HEK293 (cell line): ENCODE results near the gene PARK7.

ENCODE experiments used
- EGR2 ChIP-seq: fragments of 450-650 bp; formaldehyde crosslinking; IDR thresholded peaks from 2 replicates; pipeline ENCODE4 v1.5.1; 2016; ENCODE audit warnings: low read depth, missing biosample characterization, missing genetic modification characterization
- HOXD13 ChIP-seq: sonication (generic); formaldehyde crosslinking; IDR thresholded peaks from 2 replicates; pipeline ENCODE4 v1.8.0; 2022; ENCODE audit warnings: missing genetic modification reagents, borderline replicate concordance
- IKZF3 ChIP-seq: fragments of 450-650 bp; IDR thresholded peaks from 2 replicates; pipeline ENCODE4 v1.5.0; 2018; ENCODE audit warnings: missing biosample characterization, mild to moderate bottlenecking, missing genetic modification characterization, moderate library complexity
- MEIS1 ChIP-seq: sonication (generic); formaldehyde crosslinking; IDR thresholded peaks from 2 replicates; pipeline ENCODE4 v1.8.1; 2022; ENCODE audit warnings: missing genetic modification reagents, mild to moderate bottlenecking, borderline replicate concordance
- PRDM1 ChIP-seq: fragments of 450-650 bp; formaldehyde crosslinking; IDR thresholded peaks from 2 replicates; pipeline ENCODE4; 2016; ENCODE audit warnings: missing biosample characterization, missing genetic modification characterization
- SCRT1 ChIP-seq: fragments of 450-650 bp; formaldehyde crosslinking; IDR thresholded peaks from 2 replicates; pipeline ENCODE4 v1.5.1; 2016; ENCODE audit warnings: missing biosample characterization, missing genetic modification characterization, borderline replicate concordance
- YY2 ChIP-seq: fragments of 450-650 bp; formaldehyde crosslinking; IDR thresholded peaks from 2 replicates; pipeline ENCODE4 v1.5.1; 2016; ENCODE audit warnings: missing biosample characterization, missing genetic modification characterization
- ZBTB1 ChIP-seq: fragments of 450-650 bp; formaldehyde crosslinking; IDR thresholded peaks from 2 replicates; pipeline ENCODE4 v1.5.1; 2016; ENCODE audit warnings: missing biosample characterization, missing genetic modification characterization
- ZFHX2 ChIP-seq: fragments of 450-650 bp; formaldehyde crosslinking; conservative IDR thresholded peaks from 2 replicates; pipeline ENCODE4 v1.5.1; 2016; ENCODE audit warnings: missing biosample characterization, missing genetic modification characterization
- ZFP37 ChIP-seq: fragments of 450-650 bp; formaldehyde crosslinking; IDR thresholded peaks from 2 replicates; pipeline ENCODE4 v1.5.1; 2016; ENCODE audit warnings: missing biosample characterization, missing genetic modification characterization
- ZFP69B ChIP-seq: fragments of 450-650 bp; formaldehyde crosslinking; IDR thresholded peaks from 2 replicates; pipeline ENCODE4 v1.5.1; 2016; ENCODE audit warnings: missing biosample characterization, missing genetic modification characterization
- ZNF133 ChIP-seq: fragments of 450-650 bp; formaldehyde crosslinking; IDR thresholded peaks from 2 replicates; pipeline ENCODE4 v1.5.1; 2016; ENCODE audit warnings: missing biosample characterization, missing genetic modification characterization
- ZNF16 ChIP-seq: fragments of 450-650 bp; formaldehyde crosslinking; IDR thresholded peaks from 2 replicates; pipeline ENCODE4 v1.5.1; 2016; ENCODE audit warnings: low read depth, missing biosample characterization, missing genetic modification characterization
- ZNF248 ChIP-seq: fragments of 450-650 bp; formaldehyde crosslinking; IDR thresholded peaks from 2 replicates; pipeline ENCODE4 v1.5.1; 2017; ENCODE audit warnings: missing biosample characterization, missing genetic modification characterization
- ZNF274 ChIP-seq, 2 experiments: fragments of 200-500 bp in 1 of 2; fragments of 450-650 bp in 1 of 2; sonication (Bioruptor generic) in 1 of 2; formaldehyde crosslinking in 1 of 2; IDR thresholded peaks; 2 replicates each; pipeline versions ENCODE4 v1.5.1 to v1.6.1; 2014 to 2016; ENCODE audit warnings: borderline replicate concordance in 1 of 2, inconsistent platforms in 1 of 2, low read length in 1 of 2, missing biosample characterization in 1 of 2, missing genetic modification characterization in 1 of 2
- ZNF48 ChIP-seq: fragments of 450-650 bp; formaldehyde crosslinking; IDR thresholded peaks from 2 replicates; pipeline ENCODE4 v1.5.1; 2016; ENCODE audit warnings: missing biosample characterization, missing genetic modification characterization
- ZNF513 ChIP-seq: fragments of 450-650 bp; IDR thresholded peaks from 2 replicates; pipeline ENCODE4 v1.5.1; 2018; ENCODE audit warnings: missing biosample characterization, missing genetic modification characterization
- ZNF544 ChIP-seq: fragments of 450-650 bp; formaldehyde crosslinking; IDR thresholded peaks from 2 replicates; pipeline ENCODE4 v1.5.0; 2017; ENCODE audit warnings: missing biosample characterization, missing genetic modification characterization
- ZNF549 ChIP-seq: fragments of 450-650 bp; IDR thresholded peaks from 2 replicates; pipeline ENCODE4 v1.5.1; 2018; ENCODE audit warnings: missing biosample characterization, missing genetic modification characterization, mild to moderate bottlenecking, inconsistent platforms, moderate library complexity
- ZNF629 ChIP-seq: fragments of 450-650 bp; formaldehyde crosslinking; IDR thresholded peaks from 2 replicates; pipeline ENCODE4 v1.5.1; 2017; ENCODE audit warnings: missing biosample characterization, missing genetic modification characterization
- ZNF701 ChIP-seq: fragments of 450-650 bp; formaldehyde crosslinking; IDR thresholded peaks from 2 replicates; pipeline ENCODE4 v1.5.1; 2016; ENCODE audit warnings: missing biosample characterization, missing genetic modification characterization
- ZNF707 ChIP-seq: fragments of 450-650 bp; formaldehyde crosslinking; IDR thresholded peaks from 2 replicates; pipeline ENCODE4 v1.5.1; 2016; ENCODE audit warnings: missing biosample characterization, missing genetic modification characterization
- ZNF76 ChIP-seq: fragments of 450-650 bp; formaldehyde crosslinking; IDR thresholded peaks from 2 replicates; pipeline ENCODE4; 2016; ENCODE audit warnings: low read depth, missing biosample characterization, missing genetic modification characterization, borderline replicate concordance
- ZSCAN30 ChIP-seq: fragments of 450-650 bp; IDR thresholded peaks from 2 replicates; pipeline ENCODE4 v1.5.1; 2018; ENCODE audit warnings: missing biosample characterization, mild to moderate bottlenecking, missing genetic modification characterization, moderate library complexity
- ZXDB ChIP-seq: fragments of 450-650 bp; formaldehyde crosslinking; IDR thresholded peaks from 2 replicates; pipeline ENCODE4 v1.5.1; 2016; ENCODE audit warnings: missing biosample characterization, missing genetic modification characterization
- TF ChIP-seq, protein P1 (sequence below): sonication (generic); formaldehyde crosslinking; IDR thresholded peaks from 2 replicates; pipeline ENCODE4 v1.8.1; 2022; ENCODE audit warnings: mild to moderate bottlenecking, moderate library complexity, missing genetic modification reagents
- TF ChIP-seq, protein P2 (sequence below): fragments of 450-650 bp; formaldehyde crosslinking; IDR thresholded peaks from 2 replicates; pipeline ENCODE4 v1.5.1; 2016; ENCODE audit warnings: missing biosample characterization, missing genetic modification characterization, borderline replicate concordance
- TF ChIP-seq, protein P3 (sequence below): fragments of 450-650 bp; formaldehyde crosslinking; IDR thresholded peaks from 2 replicates; pipeline ENCODE4 v1.5.1; 2016; ENCODE audit warnings: missing biosample characterization, missing genetic modification characterization
- TF ChIP-seq, protein P4 (sequence below): IDR thresholded peaks from 2 replicates; pipeline ENCODE4 v1.6.1; 2011; ENCODE audit warnings: mild to moderate bottlenecking, low read depth, low read length, borderline replicate concordance

Gene PARK7

DNA sequence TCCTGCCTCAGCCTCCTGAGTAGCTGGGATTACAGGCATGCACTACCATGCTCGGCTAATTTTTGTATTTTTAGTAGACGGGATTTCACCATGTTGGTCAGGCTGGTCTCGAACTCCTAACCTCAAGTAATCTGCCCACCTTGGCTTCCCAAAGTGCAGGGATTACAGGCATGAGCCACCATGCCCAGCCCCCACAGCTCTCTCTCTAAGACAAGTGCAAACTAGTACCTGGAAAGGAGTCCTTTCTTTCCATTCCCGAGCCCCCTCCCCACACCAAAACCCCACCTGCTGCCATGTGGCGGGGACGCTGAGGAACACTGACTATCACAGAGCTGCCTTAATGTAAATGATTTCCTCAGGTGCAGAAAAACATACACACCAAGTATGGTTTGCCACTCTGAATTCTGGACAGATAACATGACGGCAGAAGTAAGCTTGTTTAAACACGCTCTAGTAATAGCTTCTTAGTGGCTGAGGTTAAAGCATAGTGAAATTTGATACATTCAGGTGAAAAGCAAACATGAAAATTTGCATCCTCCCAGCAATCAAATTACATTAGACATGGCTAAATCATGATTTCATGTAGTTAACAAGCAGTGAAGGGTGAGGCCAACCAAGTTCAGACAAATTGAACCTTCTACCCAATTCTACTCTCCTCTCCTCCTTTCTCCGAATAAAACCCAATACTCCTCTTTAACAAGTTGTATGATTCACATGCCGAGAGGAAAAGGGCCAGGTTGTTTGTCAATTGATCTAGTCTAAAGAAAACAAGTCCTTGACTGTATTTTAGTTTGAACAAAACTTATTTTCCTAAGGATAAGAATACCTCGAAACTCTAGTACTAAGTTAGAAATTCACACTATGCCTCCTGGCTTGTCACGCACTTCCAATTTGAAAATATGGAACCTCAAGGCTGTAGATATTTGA, 44.8 kb downstream of the PARK7 start (continued):
- TF ChIP-seq ZSCAN30 (tag by site-specific recombination) (no peak), ZNF133 (tag by site-specific recombination) (no peak), EGR2 (no peak), ZNF248 (tag by site-specific recombination) (no peak), ZFP37 (tag by site-specific recombination) (no peak), ZNF549 (tag by site-specific recombination) (no peak), ZNF707 (no peak), ZXDB (0 out of 2 replicates have a peak, but pooled peaks have one; percentile 44), ZNF701 (no peak), ZNF629 (tag by site-specific recombination) (peak; percentile 89), PRDM1 (peak; percentile 79), ZNF16 (tag by site-specific recombination) (no peak), ZNF544 (tag by site-specific recombination) (no peak), ZFP69B (tag by site-specific recombination) (no peak), ZFHX2 (tag by site-specific recombination) (no peak), IKZF3 (tag by site-specific recombination) (no peak), MEIS1 (CRISPR knock-in tag) (no peak), ZNF76 (tag by site-specific recombination) (no peak), HOXD13 (CRISPR knock-in tag) (no peak), SCRT1 (tag by site-specific recombination) (0 out of 2 replicates have a peak, but pooled peaks have one; percentile 32), ZNF513 (tag by site-specific recombination) (no peak), ZBTB1 (no peak), ZNF48 (tag by site-specific recombination) (no peak), YY2 (no peak), ZNF274 (IDR thresholded peaks at IDR 0.05; ENCODE audit: low read length) (no peak), ZNF274 (tag by site-specific recombination; IDR thresholded peaks at IDR 0.05; ENCODE audit: borderline replicate concordance) (no peak)
- TF ChIP-seq, protein P1, sequence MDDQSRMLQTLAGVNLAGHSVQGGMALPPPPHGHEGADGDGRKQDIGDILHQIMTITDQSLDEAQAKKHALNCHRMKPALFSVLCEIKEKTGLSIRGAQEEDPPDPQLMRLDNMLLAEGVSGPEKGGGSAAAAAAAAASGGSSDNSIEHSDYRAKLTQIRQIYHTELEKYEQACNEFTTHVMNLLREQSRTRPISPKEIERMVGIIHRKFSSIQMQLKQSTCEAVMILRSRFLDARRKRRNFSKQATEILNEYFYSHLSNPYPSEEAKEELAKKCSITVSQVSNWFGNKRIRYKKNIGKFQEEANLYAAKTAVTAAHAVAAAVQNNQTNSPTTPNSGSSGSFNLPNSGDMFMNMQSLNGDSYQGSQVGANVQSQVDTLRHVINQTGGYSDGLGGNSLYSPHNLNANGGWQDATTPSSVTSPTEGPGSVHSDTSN (CRISPR knock-in tag) = no peak
- TF ChIP-seq, protein P2, sequence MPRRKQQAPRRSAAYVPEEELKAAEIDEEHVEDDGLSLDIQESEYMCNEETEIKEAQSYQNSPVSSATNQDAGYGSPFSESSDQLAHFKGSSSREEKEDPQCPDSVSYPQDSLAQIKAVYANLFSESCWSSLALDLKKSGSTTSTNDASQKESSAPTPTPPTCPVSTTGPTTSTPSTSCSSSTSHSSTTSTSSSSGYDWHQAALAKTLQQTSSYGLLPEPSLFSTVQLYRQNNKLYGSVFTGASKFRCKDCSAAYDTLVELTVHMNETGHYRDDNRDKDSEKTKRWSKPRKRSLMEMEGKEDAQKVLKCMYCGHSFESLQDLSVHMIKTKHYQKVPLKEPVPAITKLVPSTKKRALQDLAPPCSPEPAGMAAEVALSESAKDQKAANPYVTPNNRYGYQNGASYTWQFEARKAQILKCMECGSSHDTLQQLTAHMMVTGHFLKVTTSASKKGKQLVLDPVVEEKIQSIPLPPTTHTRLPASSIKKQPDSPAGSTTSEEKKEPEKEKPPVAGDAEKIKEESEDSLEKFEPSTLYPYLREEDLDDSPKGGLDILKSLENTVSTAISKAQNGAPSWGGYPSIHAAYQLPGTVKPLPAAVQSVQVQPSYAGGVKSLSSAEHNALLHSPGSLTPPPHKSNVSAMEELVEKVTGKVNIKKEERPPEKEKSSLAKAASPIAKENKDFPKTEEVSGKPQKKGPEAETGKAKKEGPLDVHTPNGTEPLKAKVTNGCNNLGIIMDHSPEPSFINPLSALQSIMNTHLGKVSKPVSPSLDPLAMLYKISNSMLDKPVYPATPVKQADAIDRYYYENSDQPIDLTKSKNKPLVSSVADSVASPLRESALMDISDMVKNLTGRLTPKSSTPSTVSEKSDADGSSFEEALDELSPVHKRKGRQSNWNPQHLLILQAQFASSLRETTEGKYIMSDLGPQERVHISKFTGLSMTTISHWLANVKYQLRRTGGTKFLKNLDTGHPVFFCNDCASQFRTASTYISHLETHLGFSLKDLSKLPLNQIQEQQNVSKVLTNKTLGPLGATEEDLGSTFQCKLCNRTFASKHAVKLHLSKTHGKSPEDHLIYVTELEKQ (tag by site-specific recombination) = peak; percentile 71; the same call in 1 of the 2 replicates
- TF ChIP-seq, protein P3, sequence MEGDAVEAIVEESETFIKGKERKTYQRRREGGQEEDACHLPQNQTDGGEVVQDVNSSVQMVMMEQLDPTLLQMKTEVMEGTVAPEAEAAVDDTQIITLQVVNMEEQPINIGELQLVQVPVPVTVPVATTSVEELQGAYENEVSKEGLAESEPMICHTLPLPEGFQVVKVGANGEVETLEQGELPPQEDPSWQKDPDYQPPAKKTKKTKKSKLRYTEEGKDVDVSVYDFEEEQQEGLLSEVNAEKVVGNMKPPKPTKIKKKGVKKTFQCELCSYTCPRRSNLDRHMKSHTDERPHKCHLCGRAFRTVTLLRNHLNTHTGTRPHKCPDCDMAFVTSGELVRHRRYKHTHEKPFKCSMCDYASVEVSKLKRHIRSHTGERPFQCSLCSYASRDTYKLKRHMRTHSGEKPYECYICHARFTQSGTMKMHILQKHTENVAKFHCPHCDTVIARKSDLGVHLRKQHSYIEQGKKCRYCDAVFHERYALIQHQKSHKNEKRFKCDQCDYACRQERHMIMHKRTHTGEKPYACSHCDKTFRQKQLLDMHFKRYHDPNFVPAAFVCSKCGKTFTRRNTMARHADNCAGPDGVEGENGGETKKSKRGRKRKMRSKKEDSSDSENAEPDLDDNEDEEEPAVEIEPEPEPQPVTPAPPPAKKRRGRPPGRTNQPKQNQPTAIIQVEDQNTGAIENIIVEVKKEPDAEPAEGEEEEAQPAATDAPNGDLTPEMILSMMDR (tag by site-specific recombination) = no peak
- TF ChIP-seq, protein P4, sequence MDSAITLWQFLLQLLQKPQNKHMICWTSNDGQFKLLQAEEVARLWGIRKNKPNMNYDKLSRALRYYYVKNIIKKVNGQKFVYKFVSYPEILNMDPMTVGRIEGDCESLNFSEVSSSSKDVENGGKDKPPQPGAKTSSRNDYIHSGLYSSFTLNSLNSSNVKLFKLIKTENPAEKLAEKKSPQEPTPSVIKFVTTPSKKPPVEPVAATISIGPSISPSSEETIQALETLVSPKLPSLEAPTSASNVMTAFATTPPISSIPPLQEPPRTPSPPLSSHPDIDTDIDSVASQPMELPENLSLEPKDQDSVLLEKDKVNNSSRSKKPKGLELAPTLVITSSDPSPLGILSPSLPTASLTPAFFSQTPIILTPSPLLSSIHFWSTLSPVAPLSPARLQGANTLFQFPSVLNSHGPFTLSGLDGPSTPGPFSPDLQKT = no peak
